SK-N-SH treated with all-trans-retinoic acid at 6 μM for 48 hours (cell line): ENCODE results near the gene OR9A2.

Source experiments
- ATAC-seq: fragments of 200-7000 bp; cut with Tn5 transposase; 3 replicates; pipeline ENCODE4 v1.9.1; 2020; ENCODE audit warnings: mild to moderate bottlenecking, moderate library complexity
- BACH2 ChIP-seq: fragments of 250-450 bp; sonication (Bioruptor Pico); IDR thresholded peaks from 2 replicates; pipeline ENCODE4 v1.9.0; 2021; ENCODE audit warnings: mild to moderate bottlenecking, borderline replicate concordance
- CSDC2 ChIP-seq: fragments of 250-450 bp; sonication (Bioruptor Pico); IDR thresholded peaks from 2 replicates; pipeline ENCODE4 v1.5.0; 2020; ENCODE audit warnings: mild to moderate bottlenecking, moderate library complexity
- ESRRG ChIP-seq: fragments of 250-450 bp; sonication (Bioruptor Pico); IDR thresholded peaks from 2 replicates; pipeline ENCODE4 v1.6.1; 2021; ENCODE audit warnings: mild to moderate bottlenecking
- GLIS3 ChIP-seq: fragments of 250-450 bp; sonication (Bioruptor Pico); IDR thresholded peaks from 2 replicates; pipeline ENCODE4 v1.5.0; 2020; ENCODE audit warnings: mild to moderate bottlenecking, moderate library complexity
- ISL1 ChIP-seq: fragments of 250-450 bp; sonication (Bioruptor Pico); IDR thresholded peaks from 2 replicates; pipeline ENCODE4 v2.1.2; 2022; ENCODE audit warnings: mild to moderate bottlenecking, moderate library complexity
- OSR1 ChIP-seq: fragments of 250-450 bp; sonication (Bioruptor Pico); IDR thresholded peaks from 2 replicates; pipeline ENCODE4 v1.8.0; 2022; ENCODE audit warnings: moderate library complexity, mild to moderate bottlenecking, inconsistent platforms
- PPARA ChIP-seq: fragments of 250-450 bp; sonication (Bioruptor Pico); IDR thresholded peaks from 2 replicates; pipeline ENCODE4 v1.5.0; 2020; ENCODE audit warnings: mild to moderate bottlenecking, borderline replicate concordance
- SNAI2 ChIP-seq: fragments of 250-450 bp; sonication (Bioruptor Pico); IDR thresholded peaks from 2 replicates; pipeline ENCODE4 v1.5.0; 2020; ENCODE audit warnings: mild to moderate bottlenecking, moderate library complexity
- TCF4 ChIP-seq: fragments of 250-450 bp; sonication (Bioruptor Pico); IDR thresholded peaks from 2 replicates; pipeline ENCODE4 v1.8.0; 2021; ENCODE audit warnings: mild to moderate bottlenecking, moderate library complexity, borderline replicate concordance
- TOX ChIP-seq: fragments of 250-450 bp; sonication (Bioruptor Pico); IDR thresholded peaks from 2 replicates; pipeline ENCODE4 v1.8.0; 2021; ENCODE audit warnings: mild to moderate bottlenecking, moderate library complexity, borderline replicate concordance
- TSHZ2 ChIP-seq: fragments of 250-450 bp; sonication (Bioruptor Pico); IDR thresholded peaks from 2 replicates; pipeline ENCODE4 v1.5.0; 2020; ENCODE audit warnings: mild to moderate bottlenecking, moderate library complexity
- ZC3H10 ChIP-seq: fragments of 250-450 bp; sonication (Bioruptor Pico); IDR thresholded peaks from 2 replicates; pipeline ENCODE4 v1.5.1; 2021; ENCODE audit warnings: mild to moderate bottlenecking, moderate library complexity
- ZFP3 ChIP-seq: fragments of 250-450 bp; sonication (Bioruptor Pico); IDR thresholded peaks from 2 replicates; pipeline ENCODE4 v1.5.0; 2020; ENCODE audit warnings: mild to moderate bottlenecking, moderate library complexity
- ZFP30 ChIP-seq: fragments of 450-650 bp; formaldehyde crosslinking; IDR thresholded peaks from 2 replicates; pipeline ENCODE4 v1.5.0; 2022; ENCODE audit warnings: mild to moderate bottlenecking, moderate library complexity
- ZNF565 ChIP-seq: fragments of 450-650 bp; formaldehyde crosslinking; conservative IDR thresholded peaks from 2 replicates; pipeline ENCODE4 v1.5.0; 2020; ENCODE audit warnings: low read depth, mild to moderate bottlenecking, moderate library complexity
- ZNF70 ChIP-seq: fragments of 450-650 bp; formaldehyde crosslinking; IDR thresholded peaks from 2 replicates; pipeline ENCODE4 v1.5.0; 2020; ENCODE audit warnings: mild to moderate bottlenecking, moderate library complexity
- ZNF8 ChIP-seq: fragments of 450-650 bp; formaldehyde crosslinking; IDR thresholded peaks from 2 replicates; pipeline ENCODE4 v1.5.0; 2020; ENCODE audit warnings: mild to moderate bottlenecking, moderate library complexity
- TF ChIP-seq, protein P1 (sequence below): fragments of 250-450 bp; sonication (Bioruptor Pico); IDR thresholded peaks from 2 replicates; pipeline ENCODE4 v1.5.1; 2020; ENCODE audit warnings: low read depth, mild to moderate bottlenecking, moderate library complexity
- TF ChIP-seq, protein P2 (sequence below): fragments of 250-450 bp; sonication (Bioruptor Pico); IDR thresholded peaks from 2 replicates; pipeline ENCODE4 v1.8.0; 2021; ENCODE audit warnings: low read depth, mild to moderate bottlenecking, moderate library complexity, borderline replicate concordance

The OR9A2 gene

GRCh38 chr7:143046426-143046851 is 19.5 kb upstream of the OR9A2 start:
- no peak for ATAC-seq
- TF ChIP-seq TSHZ2 (CRISPR knock-in tag): no peak
- no peak for TF ChIP-seq ZFP3 (CRISPR knock-in tag)
- TF ChIP-seq ISL1 (CRISPR knock-in tag): no peak
- TF ChIP-seq BACH2 (CRISPR knock-in tag): no peak
- no peak for TF ChIP-seq ZNF70
- no peak for TF ChIP-seq ZNF565 (CRISPR knock-in tag)
- TF ChIP-seq, protein P1, sequence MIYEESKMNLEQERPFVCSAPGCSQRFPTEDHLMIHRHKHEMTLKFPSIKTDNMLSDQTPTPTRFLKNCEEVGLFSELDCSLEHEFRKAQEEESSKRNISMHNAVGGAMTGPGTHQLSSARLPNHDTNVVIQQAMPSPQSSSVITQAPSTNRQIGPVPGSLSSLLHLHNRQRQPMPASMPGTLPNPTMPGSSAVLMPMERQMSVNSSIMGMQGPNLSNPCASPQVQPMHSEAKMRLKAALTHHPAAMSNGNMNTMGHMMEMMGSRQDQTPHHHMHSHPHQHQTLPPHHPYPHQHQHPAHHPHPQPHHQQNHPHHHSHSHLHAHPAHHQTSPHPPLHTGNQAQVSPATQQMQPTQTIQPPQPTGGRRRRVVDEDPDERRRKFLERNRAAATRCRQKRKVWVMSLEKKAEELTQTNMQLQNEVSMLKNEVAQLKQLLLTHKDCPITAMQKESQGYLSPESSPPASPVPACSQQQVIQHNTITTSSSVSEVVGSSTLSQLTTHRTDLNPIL: no peak
- TF ChIP-seq, protein P2, sequence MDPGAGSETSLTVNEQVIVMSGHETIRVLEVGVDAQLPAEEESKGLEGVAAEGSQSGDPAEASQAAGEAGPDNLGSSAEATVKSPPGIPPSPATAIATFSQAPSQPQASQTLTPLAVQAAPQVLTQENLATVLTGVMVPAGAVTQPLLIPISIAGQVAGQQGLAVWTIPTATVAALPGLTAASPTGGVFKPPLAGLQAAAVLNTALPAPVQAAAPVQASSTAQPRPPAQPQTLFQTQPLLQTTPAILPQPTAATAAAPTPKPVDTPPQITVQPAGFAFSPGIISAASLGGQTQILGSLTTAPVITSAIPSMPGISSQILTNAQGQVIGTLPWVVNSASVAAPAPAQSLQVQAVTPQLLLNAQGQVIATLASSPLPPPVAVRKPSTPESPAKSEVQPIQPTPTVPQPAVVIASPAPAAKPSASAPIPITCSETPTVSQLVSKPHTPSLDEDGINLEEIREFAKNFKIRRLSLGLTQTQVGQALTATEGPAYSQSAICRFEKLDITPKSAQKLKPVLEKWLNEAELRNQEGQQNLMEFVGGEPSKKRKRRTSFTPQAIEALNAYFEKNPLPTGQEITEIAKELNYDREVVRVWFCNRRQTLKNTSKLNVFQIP (CRISPR knock-in tag): no peak
- no peak for TF ChIP-seq ZC3H10
- no peak for TF ChIP-seq TOX (CRISPR knock-in tag)

DNA sequence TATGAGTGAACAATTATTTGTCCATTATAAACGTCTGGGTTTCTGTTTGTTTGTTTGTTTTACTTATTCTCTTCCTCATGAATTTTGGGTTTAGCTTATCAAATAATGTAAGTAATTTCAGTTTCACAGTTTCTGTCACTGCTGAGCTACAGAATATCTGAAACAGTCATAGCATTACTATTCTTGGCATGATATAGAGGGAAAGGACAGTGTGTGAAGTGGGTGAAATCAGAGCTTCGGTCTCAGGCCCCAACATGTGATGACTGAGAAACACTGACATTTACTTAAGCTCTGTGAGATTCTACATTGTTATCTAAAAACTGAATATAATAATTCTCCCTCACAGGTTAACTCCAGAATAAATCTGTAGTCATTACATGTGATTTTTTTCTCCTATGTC is 16.5 kb upstream of the OR9A2 start:
- TF ChIP-seq SNAI2 (CRISPR knock-in tag): no peak
- TF ChIP-seq ESRRG (CRISPR knock-in tag): no peak
- no peak for TF ChIP-seq ZFP30
- TF ChIP-seq OSR1: no peak
- TF ChIP-seq ZNF8 (CRISPR knock-in tag): no peak
- no peak for TF ChIP-seq BACH2 (CRISPR knock-in tag)
- no peak for TF ChIP-seq ZNF565 (CRISPR knock-in tag)
- TF ChIP-seq TOX (CRISPR knock-in tag): no peak
- no peak for TF ChIP-seq ISL1 (CRISPR knock-in tag)
- TF ChIP-seq CSDC2 (CRISPR knock-in tag): no peak
- TF ChIP-seq GLIS3 (CRISPR knock-in tag): no peak
- no peak for TF ChIP-seq ZNF70
- no peak for TF ChIP-seq TCF4
- ATAC-seq: no peak

DNA sequence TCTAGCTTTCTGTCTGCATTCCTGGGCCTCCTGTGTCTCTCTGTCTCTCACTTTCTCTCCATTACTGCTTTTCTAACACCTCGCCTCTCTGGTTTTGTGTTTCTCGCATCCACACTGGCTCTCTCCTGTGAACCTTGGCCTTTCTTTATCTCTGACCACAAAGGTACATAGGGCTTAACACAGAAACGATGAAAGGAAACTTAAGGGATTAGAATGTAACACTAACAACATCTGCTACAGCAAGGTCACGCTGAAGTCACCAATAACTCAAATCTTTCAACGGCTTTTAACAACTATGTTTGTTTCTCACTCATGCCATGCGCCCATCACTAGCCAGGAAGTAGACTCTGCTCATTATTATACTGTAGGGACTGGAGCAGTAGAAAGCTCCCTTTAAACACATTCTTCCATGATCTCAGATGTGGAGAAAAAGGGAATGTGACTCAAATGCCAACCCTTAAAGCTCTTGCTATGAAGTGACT is 15.9 kb upstream of the OR9A2 start:
- ATAC-seq: no peak; the same call in 1 of the 3 replicates
- TF ChIP-seq OSR1 (no peak), GLIS3 (CRISPR knock-in tag) (no peak)

DNA sequence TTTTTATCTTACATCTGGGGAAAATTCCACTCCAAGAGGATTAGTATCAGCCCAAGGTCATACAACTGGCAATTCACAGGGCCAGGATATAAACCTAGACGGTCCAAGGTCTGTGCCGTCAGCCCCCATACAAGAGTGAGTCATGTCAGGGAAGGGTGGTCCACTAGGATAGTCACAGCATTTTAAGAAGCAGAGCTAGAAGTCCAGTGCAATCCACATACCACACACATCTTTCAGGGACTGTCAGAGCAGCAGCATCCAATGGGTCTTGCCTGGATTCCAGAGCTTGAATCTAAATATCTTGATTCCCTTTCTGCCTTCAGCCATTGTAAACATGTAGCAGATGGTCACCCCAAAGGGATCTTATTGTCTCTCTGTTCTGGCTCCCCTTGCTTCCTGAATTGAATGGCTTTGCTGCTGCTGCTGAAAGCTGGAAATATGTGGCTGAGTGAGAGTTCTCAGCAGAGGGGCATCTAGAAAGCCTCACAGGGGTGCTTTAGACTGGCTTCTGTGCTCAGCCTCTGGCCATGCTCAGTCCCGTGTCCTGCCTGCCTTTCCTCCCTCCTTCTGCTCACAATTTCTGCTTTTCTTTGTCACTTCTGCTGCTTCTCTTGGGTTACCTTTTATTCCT is 15.3 kb upstream of the OR9A2 start:
- peak; percentile 53 for ATAC-seq

More for the DNA sequence above, 15.3 kb upstream of the OR9A2 start:
- TF ChIP-seq GLIS3 (CRISPR knock-in tag): no peak
- no peak for TF ChIP-seq TSHZ2 (CRISPR knock-in tag)
- TF ChIP-seq PPARA: no peak
- no peak for TF ChIP-seq ZC3H10
- no peak for TF ChIP-seq SNAI2 (CRISPR knock-in tag)
- TF ChIP-seq, protein P2 (CRISPR knock-in tag): no peak
